ENCODE results near the gene CCDC40. TPM values are rescaled to one million over a fixed set of nuclear protein-coding genes. Genes with fewer than 3 reads are reported as not detected.

Gene CCDC40
- total RNA-seq, 2 experiments from 2014 or later = 2.6 to 2.7 TPM

- POLR2A ChIA-PET = interaction anchor here (0.6 kb wide), 1 partner anchor 84 kb away, joined by 12 read pairs; no protein-coding TSS in a partner anchor
- CTCF ChIA-PET = interaction anchor here (1.8 kb wide), 1 partner anchor 13 kb away, joined by 4 read pairs; no protein-coding TSS in a partner anchor
Observed at GRCh38 chr17:80095038-80095843, 58.8 kb downstream of the CCDC40 start.

DNA sequence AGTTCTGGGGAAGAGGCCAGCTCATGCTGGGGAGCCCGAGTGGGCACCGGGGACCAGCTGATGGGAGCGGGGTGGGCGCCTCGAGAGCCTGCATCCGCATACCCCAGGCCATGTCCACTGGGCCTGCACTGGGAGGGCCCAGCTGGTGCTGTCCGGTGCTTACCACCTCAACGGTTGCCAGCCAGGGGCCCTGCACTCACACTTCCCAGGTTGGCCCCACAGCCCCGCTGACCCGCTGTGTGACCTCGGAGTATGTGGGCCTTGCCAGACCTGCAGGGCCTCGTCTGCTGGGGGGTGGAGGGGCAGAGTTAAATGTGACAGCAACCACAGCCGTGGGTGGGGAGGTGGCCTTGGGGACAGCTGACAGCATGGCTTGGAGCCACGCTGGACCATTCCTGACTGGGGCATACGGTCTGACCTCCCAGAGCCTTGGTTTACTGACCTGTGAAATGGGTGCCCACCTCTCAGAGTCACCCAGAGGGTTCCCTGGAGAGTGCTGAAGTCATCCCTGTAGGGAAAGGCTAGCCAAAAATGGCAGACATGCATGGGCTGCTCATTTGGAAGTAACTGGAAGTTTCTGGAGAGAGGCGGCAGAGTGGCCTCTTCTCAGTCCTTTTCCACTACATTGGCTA lies 59.5 kb downstream of the CCDC40 start:
- POLR2A ChIA-PET = no interaction called here
- CTCF ChIA-PET = interaction anchor here (0.5 to 1.8 kb wide), 2 partner anchors 14 to 197 kb away, joined by 3 to 4 read pairs; no protein-coding TSS in a partner anchor

- ChIA-PET CTCF (no interaction called here), POLR2A (no interaction called here)
Observed at GRCh38 chr17:80096561-80097021, 60.1 kb downstream of the CCDC40 start.

DNA sequence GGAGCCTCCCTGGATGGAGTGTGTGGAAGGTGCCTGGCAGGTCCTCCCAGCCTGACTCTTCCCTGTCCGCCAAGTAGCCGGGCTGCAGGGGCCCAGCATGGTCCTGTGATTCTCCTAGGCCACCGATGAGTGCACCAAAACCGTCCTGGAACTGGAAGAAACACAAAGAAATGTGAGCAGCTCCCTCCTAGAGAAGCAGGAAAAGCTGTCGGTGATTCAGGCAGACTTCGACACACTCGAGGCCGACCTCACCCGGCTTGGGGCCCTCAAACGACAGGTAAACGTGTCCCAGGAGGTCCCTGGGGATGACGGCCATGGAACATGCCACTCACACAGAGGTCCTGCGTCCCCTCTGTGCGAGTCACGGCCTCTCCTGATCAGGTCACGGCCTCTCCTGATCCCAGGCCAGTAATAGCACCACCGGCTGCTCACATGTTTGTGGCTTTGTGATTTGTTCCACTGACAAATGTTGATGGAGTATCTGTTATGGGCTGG lies 60.7 kb downstream of the CCDC40 start:
- POLR2A ChIA-PET = no interaction called here
- CTCF ChIA-PET = no interaction called here

GRCh38 chr17:80097844-80098691 lies 61.6 kb downstream of the CCDC40 start:
- ChIA-PET POLR2A (no interaction called here), CTCF (interaction anchor here (0.7 kb wide), 1 partner anchor 68 kb away, joined by 3 read pairs; no protein-coding TSS in a partner anchor)

- ChIA-PET CTCF (no interaction called here), POLR2A (no interaction called here)
Observed at GRCh38 chr17:80099291-80100034, 63.0 kb downstream of the CCDC40 start.

DNA sequence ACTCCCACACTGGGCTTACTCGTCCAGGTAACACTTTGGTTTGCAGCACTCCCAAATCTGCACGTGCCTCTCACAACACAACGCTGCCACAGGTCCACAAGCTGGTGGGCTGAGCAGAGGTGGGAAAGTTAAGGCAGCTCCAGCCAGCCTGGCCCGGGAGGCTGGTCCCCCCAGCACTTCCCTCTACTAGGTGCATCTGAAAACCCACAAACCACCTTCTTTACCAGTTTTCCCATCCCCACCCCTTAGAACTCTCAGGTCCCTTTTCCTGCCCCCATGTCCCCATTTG lies 63.5 kb downstream of the CCDC40 start:
- CTCF ChIA-PET = interaction anchor here (1.8 kb wide), 1 partner anchor 8 kb away, joined by 5 read pairs; no protein-coding TSS in a partner anchor
- POLR2A ChIA-PET = no interaction called here

- ChIA-PET CTCF (interaction anchor here (0.6 to 1.8 kb wide), 23 partner anchors 9 to 162 kb away, joined by 3 to 13 read pairs (median 4); partner anchors contain the start of gene EIF4A3), POLR2A (interaction anchor here (0.6 to 1.4 kb wide), 4 partner anchors 16 to 354 kb away, joined by 3 to 5 read pairs (median 3); no protein-coding TSS in a partner anchor)
Observed at GRCh38 chr17:80101011-80101945, 64.8 kb downstream of the CCDC40 start, which contains the start of gene GAA. Gene GAA (plus strand): TSS chr17:80101581. CDS start chr17:80104587, 3,006 bp downstream.

GRCh38 chr17:80101946-80102663 lies 65.7 kb downstream of the CCDC40 start:
- POLR2A ChIA-PET = interaction anchor here (1.4 kb wide), 2 partner anchors 44 to 353 kb away, joined by 3 to 5 read pairs; no protein-coding TSS in a partner anchor
- CTCF ChIA-PET = interaction anchor here (0.6 to 1.8 kb wide), 23 partner anchors 10 to 162 kb away, joined by 3 to 13 read pairs (median 4); partner anchors contain the start of gene EIF4A3

GRCh38 chr17:80102664-80103448 lies 66.4 kb downstream of the CCDC40 start:
- CTCF ChIA-PET = no interaction called here
- POLR2A ChIA-PET = no interaction called here

GRCh38 chr17:80103449-80104085 lies 67.1 kb downstream of the CCDC40 start:
- POLR2A ChIA-PET = no interaction called here
- CTCF ChIA-PET = interaction anchor here (1.9 kb wide), 1 partner anchor 98 kb away, joined by 4 read pairs; no protein-coding TSS in a partner anchor

- CTCF ChIA-PET = interaction anchor here (1.9 kb wide), 1 partner anchor 99 kb away, joined by 4 read pairs; no protein-coding TSS in a partner anchor
- POLR2A ChIA-PET = no interaction called here
Observed at GRCh38 chr17:80104321-80104955, 68.0 kb downstream of the CCDC40 start.

DNA sequence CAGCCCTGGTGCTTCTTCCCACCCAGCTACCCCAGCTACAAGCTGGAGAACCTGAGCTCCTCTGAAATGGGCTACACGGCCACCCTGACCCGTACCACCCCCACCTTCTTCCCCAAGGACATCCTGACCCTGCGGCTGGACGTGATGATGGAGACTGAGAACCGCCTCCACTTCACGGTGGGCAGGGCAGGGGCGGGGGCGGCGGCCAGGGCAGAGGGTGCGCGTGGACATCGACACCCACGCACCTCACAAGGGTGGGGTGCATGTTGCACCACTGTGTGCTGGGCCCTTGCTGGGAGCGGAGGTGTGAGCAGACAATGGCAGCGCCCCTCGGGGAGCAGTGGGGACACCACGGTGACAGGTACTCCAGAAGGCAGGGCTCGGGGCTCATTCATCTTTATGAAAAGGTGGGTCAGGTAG lies 68.5 kb downstream of the CCDC40 start:
- ChIA-PET POLR2A (no interaction called here), CTCF (interaction anchor here (1.9 kb wide), 1 partner anchor 100 kb away, joined by 4 read pairs; no protein-coding TSS in a partner anchor)

DNA sequence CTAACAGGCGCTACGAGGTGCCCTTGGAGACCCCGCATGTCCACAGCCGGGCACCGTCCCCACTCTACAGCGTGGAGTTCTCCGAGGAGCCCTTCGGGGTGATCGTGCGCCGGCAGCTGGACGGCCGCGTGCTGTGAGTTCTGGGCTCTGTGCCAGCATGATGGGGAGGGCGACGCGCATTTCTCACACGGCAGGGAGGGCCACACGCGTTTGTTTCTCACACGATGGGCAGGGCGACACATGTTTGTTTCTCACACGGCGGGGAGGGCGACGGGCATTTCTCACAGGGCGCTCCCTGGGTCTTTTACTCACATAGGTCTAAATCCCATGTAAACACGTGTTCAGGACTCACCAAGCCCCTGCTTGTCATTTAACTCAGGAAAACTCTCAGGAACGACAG lies 69.3 kb downstream of the CCDC40 start:
- POLR2A ChIA-PET = no interaction called here
- CTCF ChIA-PET = interaction anchor here (0.6 kb wide), 1 partner anchor 9 kb away, joined by 3 read pairs; no protein-coding TSS in a partner anchor

DNA sequence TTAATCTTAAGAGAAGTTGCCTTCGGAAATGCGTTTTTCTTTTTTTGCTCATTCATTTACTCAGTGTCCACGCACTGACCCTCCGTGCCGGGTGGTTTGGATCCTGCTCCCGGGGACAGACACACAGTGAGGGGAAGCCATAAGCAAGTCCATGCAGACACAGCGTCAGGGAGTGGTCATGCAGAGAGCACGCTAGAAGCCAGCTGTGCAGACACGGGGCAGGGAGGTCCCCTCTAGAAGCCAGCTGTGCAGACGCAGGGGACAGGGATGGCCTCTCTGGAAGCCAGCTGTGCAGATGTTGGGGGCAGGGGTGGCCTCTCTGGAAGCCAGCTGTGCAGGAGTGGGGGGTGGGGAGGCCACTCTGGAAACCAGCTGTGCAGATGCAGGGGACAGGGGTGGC lies 69.7 kb downstream of the CCDC40 start:
- ChIA-PET CTCF (interaction anchor here (0.6 kb wide), 1 partner anchor 9 kb away, joined by 3 read pairs; no protein-coding TSS in a partner anchor), POLR2A (no interaction called here)
